NB4 (cell line): ENCODE results near the gene TMEM72.

ENCODE experiments used
- DNase-seq: peaks from one replicate; pipeline ENCODE4 v3.0.0; 2010; ENCODE audit warnings: low read depth
- H3K4me3 ChIP-seq: one replicate; pipeline ENCODE4 v1.5.1; 2011; ENCODE audit warnings: mild to moderate bottlenecking, low read depth, low read length, moderate library complexity
- MYC ChIP-seq: IDR thresholded peaks from 2 replicates; pipeline ENCODE4 v1.6.1; 2011; ENCODE audit warnings: low read depth, low read length
- POLR2A ChIP-seq: IDR thresholded peaks from 2 replicates; pipeline ENCODE4 v1.6.1; 2011; ENCODE audit warnings: mild to moderate bottlenecking; ENCODE audit not compliant: insufficient read length; ENCODE audit errors: extremely low read depth
- TF ChIP-seq, protein P1 (sequence below): IDR thresholded peaks from 2 replicates; pipeline ENCODE4 v1.6.1; 2011; ENCODE audit warnings: low read depth, low read length
- TF ChIP-seq, protein P2 (sequence below): IDR thresholded peaks from one replicate; pipeline ENCODE4 v1.5.1; 2012; ENCODE audit warnings: low read depth, low read length

The TMEM72 gene

DNA sequence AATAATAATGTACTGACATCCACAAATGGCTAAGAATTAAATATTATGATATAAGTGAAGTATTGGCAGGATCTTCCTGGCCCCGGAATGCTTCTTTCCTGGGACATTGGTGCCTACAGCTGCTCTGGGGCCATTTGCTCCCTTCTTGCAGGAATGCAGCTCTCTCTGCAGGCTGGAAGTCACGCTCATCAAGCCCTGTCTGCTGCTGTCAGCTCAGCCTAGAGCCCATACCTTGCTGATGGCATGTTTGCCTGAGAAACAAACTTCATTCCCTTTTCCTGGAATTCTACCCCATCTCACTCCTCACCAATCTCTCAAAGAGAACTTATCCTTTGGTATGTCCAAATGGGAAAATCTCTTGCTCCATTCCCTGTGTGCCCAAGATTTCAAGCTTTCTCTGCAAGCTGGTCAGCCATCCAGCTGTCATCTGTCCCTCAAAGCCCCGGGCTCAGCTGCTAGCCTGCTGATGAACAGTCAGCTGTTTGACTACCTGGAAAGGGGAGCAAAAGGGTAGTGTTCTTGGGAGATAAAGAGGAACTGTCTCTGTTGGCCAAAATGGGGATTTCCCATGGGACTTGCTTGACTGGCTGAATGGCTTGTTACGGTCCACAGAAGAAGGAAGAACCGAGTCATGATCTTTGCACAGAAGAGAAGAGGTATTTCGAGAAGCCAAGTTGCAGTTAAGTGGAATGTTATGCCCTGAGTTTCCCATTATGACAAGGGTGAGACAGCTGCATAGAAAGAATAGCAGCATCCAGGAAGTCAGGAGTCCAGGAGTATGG lies 36.4 kb downstream of the TMEM72 start:
- TF ChIP-seq, protein P1, sequence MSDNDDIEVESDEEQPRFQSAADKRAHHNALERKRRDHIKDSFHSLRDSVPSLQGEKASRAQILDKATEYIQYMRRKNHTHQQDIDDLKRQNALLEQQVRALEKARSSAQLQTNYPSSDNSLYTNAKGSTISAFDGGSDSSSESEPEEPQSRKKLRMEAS = no peak
- TF ChIP-seq, protein P2, sequence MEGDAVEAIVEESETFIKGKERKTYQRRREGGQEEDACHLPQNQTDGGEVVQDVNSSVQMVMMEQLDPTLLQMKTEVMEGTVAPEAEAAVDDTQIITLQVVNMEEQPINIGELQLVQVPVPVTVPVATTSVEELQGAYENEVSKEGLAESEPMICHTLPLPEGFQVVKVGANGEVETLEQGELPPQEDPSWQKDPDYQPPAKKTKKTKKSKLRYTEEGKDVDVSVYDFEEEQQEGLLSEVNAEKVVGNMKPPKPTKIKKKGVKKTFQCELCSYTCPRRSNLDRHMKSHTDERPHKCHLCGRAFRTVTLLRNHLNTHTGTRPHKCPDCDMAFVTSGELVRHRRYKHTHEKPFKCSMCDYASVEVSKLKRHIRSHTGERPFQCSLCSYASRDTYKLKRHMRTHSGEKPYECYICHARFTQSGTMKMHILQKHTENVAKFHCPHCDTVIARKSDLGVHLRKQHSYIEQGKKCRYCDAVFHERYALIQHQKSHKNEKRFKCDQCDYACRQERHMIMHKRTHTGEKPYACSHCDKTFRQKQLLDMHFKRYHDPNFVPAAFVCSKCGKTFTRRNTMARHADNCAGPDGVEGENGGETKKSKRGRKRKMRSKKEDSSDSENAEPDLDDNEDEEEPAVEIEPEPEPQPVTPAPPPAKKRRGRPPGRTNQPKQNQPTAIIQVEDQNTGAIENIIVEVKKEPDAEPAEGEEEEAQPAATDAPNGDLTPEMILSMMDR = no peak
- TF ChIP-seq POLR2A (no peak), MYC (no peak)

DNA sequence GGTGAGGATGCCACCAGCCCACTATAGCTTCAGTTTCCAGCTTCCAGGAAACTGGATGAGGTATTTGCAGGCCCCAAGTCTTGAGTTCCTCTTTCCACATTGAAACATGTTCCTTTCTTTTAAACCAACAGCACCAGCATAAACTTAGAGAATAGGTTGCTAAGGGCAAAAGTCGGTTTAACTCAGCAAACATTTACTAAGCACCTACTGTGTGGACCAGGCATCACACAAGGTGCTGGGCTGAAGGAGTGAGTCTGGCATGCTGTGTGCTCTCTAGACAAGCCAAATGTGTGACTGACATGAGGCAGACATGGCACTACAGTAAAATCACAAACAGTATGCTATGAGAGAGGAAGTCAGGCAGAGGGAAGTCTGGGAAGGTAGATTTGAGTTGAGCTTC lies 37.5 kb downstream of the TMEM72 start:
- DNase-seq = no peak
- TF ChIP-seq, protein P2 = no peak
- TF ChIP-seq MYC (no peak), POLR2A (no peak)
- TF ChIP-seq, protein P1 = 0 out of 2 replicates have a peak, but pooled peaks have one; percentile 16
- no peak overlapping the region for H3K4me3 ChIP-seq

More for the DNA sequence above, 36.4 kb downstream of the TMEM72 start:
- peak; percentile 86 for DNase-seq
- H3K4me3 ChIP-seq = no peak overlapping the region

DNA sequence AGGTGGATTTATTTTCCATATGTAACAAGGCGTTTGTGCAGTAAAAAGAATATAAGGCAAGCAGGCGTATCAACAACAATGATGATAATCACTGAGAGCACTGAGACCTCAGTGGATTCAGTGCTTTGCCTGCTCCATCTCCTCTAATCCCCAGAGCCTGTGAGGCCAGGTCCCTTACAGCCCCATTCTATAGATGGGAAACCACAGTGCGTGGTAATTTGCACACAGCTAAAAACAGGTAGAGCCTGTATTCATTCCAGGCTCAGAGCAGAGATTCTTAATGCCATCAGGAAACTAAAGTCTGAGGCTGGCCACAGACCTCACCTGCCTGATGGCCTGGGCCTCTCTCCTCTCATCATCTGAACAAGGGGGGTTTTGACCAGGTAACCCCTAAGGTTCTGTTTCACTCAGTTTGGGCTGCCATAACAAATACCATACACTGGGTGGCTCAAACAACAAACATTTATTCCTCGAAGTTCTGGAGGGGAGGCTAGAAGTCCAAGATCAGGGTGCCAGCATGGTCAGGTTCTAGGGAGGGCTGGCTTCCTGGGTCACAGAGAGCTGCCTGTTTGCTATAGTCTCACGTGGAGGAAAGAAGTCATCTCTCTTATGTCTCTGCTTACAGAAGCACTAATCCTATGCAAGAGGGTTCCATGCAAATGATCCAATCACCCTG lies 38.1 kb downstream of the TMEM72 start:
- TF ChIP-seq, protein P2 = no peak
- no peak for TF ChIP-seq POLR2A
- TF ChIP-seq, protein P1 = no peak
- no peak for TF ChIP-seq MYC

DNA sequence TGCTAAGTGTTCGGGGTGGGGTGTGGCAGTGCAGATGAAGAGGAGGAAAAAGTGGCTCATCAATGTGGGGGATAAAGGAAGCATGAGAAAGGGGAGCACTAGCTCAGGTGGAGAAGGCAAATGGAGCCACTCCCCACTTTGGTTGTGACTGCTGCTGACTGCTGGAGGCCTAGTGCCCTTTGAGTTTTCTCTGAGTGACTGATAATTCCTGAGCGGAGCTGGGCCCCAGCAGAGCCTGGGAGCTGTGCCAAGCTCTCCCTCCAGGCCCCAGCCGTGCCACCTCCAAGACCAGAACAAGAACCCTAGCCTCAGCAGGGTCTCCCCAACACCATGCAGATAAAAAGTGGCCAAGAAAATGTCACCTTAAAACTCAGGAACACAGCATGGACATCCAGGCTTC lies 38.8 kb downstream of the TMEM72 start:
- H3K4me3 ChIP-seq = no peak overlapping the region
- TF ChIP-seq, protein P1 = no peak
- TF ChIP-seq MYC (no peak), POLR2A (no peak)
- TF ChIP-seq, protein P2 = no peak
- DNase-seq = no peak

More for the DNA sequence above, 38.1 kb downstream of the TMEM72 start:
- DNase-seq = no peak
- no peak overlapping the region for H3K4me3 ChIP-seq

DNA sequence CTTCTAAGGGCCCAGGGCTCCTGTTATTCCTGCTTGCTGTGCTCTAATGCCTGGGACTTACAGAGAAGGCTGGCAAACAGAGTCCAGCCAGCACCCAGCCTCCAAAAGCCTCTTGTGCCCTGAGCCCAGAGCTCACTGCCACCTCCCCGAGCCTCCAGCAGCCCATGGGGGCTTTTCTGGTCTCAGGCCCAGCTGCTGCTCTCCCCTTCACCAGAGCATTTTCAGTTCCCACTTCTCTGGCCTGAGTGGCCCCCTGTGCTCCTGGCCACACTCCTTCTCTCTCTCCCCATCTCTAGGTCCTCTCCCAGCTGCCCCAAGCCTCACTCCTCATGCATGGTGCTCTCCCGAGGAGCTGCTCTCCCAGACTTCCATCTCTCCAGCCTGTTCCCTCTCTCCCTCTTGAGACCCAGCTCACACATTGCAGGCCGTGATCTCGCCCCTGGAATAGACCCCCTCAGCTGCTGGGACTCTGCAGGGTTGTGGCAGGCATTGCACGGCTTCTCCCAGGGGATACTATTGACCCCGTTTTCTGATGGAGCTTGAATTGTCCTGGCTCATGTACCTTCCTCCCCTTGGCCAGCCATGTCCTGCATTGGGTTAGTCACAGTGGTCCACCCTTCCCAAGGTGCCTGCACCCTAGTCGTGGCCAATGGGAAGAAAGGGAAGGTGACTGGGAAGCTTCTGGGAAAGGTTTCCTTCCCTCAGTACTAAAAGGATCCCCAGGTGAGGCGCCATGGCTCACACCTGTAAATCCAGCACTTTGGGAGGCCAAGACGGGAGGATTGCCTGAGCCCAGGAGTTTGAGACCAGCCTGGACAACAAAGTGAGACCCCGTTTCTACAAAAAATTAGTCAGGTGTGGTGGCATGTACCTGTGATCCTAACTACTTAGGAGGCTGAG lies 39.4 kb downstream of the TMEM72 start:
- no peak for DNase-seq
- no peak for TF ChIP-seq MYC
- TF ChIP-seq, protein P2 = no peak
- TF ChIP-seq POLR2A = no peak
- TF ChIP-seq, protein P1 = no peak
- no peak overlapping the region for H3K4me3 ChIP-seq
